ENCODE data around the gene PRRC2A.

Gene PRRC2A

DNA sequence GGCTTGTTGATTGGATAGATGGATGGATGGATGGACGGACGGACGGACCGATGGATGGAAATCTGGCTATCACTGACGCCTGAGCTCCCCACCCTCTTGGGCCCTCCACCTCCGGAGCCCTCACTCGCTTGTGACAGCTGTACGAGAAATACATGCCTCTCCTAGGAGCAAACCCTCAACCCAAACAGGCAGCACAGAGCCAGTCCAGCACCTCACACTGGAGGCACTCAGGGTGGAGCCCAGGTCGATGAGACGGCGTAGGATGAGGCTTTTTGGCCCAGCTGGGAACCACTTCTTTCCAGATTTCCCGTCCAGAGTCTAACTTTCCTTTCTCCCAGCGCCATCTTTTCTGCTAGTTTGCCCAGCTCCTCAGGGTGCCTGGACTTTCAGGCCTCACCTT, 63.1 kb downstream of the PRRC2A start:
- H3K4me3 ChIP-seq (ENCODE audit: low read depth, low read length) = no peak overlapping the region
- TF ChIP-seq, protein P1, sequence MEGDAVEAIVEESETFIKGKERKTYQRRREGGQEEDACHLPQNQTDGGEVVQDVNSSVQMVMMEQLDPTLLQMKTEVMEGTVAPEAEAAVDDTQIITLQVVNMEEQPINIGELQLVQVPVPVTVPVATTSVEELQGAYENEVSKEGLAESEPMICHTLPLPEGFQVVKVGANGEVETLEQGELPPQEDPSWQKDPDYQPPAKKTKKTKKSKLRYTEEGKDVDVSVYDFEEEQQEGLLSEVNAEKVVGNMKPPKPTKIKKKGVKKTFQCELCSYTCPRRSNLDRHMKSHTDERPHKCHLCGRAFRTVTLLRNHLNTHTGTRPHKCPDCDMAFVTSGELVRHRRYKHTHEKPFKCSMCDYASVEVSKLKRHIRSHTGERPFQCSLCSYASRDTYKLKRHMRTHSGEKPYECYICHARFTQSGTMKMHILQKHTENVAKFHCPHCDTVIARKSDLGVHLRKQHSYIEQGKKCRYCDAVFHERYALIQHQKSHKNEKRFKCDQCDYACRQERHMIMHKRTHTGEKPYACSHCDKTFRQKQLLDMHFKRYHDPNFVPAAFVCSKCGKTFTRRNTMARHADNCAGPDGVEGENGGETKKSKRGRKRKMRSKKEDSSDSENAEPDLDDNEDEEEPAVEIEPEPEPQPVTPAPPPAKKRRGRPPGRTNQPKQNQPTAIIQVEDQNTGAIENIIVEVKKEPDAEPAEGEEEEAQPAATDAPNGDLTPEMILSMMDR (conservative IDR thresholded peaks at IDR 0.05; ENCODE audit: low read depth, low read length) = no peak
- no peak for DNase-seq (ENCODE audit: low read depth)

DNA sequence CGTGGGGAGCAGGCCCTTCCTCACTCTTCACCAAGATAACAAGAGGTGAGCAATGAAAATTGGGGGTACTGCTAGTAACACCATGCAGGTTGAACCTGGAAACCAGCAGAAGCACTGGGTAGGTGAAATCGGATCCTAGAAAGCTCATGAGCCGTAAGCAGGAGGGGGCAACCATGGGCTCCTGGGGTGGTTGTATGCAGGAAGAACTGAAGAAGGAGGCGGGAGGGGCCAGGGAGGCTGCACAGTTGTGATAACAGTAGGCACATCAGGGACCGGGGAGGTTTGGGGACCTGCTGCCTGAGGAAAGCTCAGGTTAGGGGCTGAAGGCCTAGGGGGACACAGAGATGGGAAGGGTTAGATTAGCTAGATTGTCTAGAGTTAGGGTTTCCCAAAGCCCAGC, 66.0 kb downstream of the PRRC2A start:
- no peak for DNase-seq (ENCODE audit: low read depth)

DNA sequence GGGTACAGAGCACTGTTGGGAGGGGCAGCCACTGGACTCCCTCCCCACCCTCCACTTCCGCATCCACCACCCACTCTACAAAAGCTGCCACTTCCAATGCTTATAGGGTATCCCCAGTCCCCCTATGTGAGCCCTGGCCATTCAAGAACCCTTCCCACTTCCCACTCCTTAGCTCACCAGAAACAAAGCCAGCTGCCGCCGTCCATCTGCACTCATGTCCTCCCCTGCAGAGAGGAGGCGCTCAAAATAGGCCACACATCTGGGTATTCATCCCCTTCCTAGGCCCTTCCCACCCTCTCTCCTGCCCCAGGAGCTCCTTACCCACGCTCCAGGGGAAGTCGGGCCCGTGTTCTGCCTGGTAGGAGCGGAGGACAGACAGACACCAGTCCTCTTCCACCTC, 66.8 kb downstream of the PRRC2A start:
- H3K4me3 ChIP-seq (ENCODE audit: low read depth, low read length) = no peak overlapping the region
- no peak for DNase-seq (ENCODE audit: low read depth)
- TF ChIP-seq, protein P1 (conservative IDR thresholded peaks at IDR 0.05; ENCODE audit: low read depth, low read length) = no peak

More for the DNA sequence above, 66.0 kb downstream of the PRRC2A start:
- TF ChIP-seq, protein P1 (conservative IDR thresholded peaks at IDR 0.05; ENCODE audit: low read depth, low read length) = no peak
- no peak overlapping the region for H3K4me3 ChIP-seq (ENCODE audit: low read depth, low read length)

All from choroid plexus epithelial cell (primary cell).